COR-L47 (cell line): Measurements from ENCODE around the gene STXBP4.

Experiments
- DNase-seq: peaks from one replicate; lab custom pipeline; 2025; lab: John Stamatoyannopoulos, UW

STXBP4 gene

GRCh38 chr17:54968262-54968987, at the start of gene STXBP4, which contains the start of gene COX11:
Gene STXBP4 (plus strand): TSS chr17:54968765. CDS start chr17:54986220, 17,455 bp downstream.
Gene COX11 (minus strand): TSS chr17:54968654. CDS start chr17:54968646, 8 bp downstream.
- peak; percentile 94 for DNase-seq

GRCh38 chr17:54919425-54919824, 49.1 kb upstream of the STXBP4 start:
- no peak for DNase-seq

GRCh38 chr17:54920819-54921218, 47.7 kb upstream of the STXBP4 start:
- no peak for DNase-seq

GRCh38 chr17:54924405-54924804, 44.2 kb upstream of the STXBP4 start:
- no peak for DNase-seq

- DNase-seq, result no peak
These were observed 41.0 kb upstream of the STXBP4 start for GRCh38 chr17:54927525-54927924.

- no peak for DNase-seq
These were observed 35.9 kb upstream of the STXBP4 start for GRCh38 chr17:54932711-54933110.

GRCh38 chr17:54933921-54934320, 34.6 kb upstream of the STXBP4 start:
- no peak for DNase-seq

GRCh38 chr17:54935471-54935870, 33.1 kb upstream of the STXBP4 start:
- DNase-seq, result no peak

- DNase-seq, result no peak
These were observed 31.5 kb upstream of the STXBP4 start for GRCh38 chr17:54937018-54937417.

- DNase-seq, result no peak
These were observed 31.1 kb upstream of the STXBP4 start for GRCh38 chr17:54937426-54937825.

- no peak for DNase-seq
These were observed 27.3 kb upstream of the STXBP4 start for GRCh38 chr17:54941285-54941684.

- DNase-seq, result no peak
These were observed 23.8 kb upstream of the STXBP4 start for GRCh38 chr17:54944796-54945195.

- no peak for DNase-seq
These were observed 23.3 kb upstream of the STXBP4 start for GRCh38 chr17:54945231-54945630.

GRCh38 chr17:54945671-54946070, 22.9 kb upstream of the STXBP4 start:
- DNase-seq, result no peak

GRCh38 chr17:54947396-54947795, 21.2 kb upstream of the STXBP4 start:
- DNase-seq, result no peak

- no peak for DNase-seq
These were observed 20.2 kb upstream of the STXBP4 start for GRCh38 chr17:54948380-54948779.

- DNase-seq, result no peak
These were observed 18.4 kb upstream of the STXBP4 start for GRCh38 chr17:54950116-54950515.

- no peak for DNase-seq
These were observed 17.3 kb upstream of the STXBP4 start for GRCh38 chr17:54951286-54951685.

- no peak for DNase-seq
These were observed 11.8 kb upstream of the STXBP4 start for GRCh38 chr17:54956791-54957190.

GRCh38 chr17:54967621-54968261, 824 bp upstream of the STXBP4 start:
- no peak for DNase-seq

- no peak for DNase-seq
These were observed 395 bp downstream of the STXBP4 start for GRCh38 chr17:54968988-54969332.

GRCh38 chr17:54969658-54970572, 1.4 kb downstream of the STXBP4 start:
- DNase-seq, result no peak

- DNase-seq, result no peak
These were observed 2.6 kb downstream of the STXBP4 start for GRCh38 chr17:54971147-54971546.
